GM12874 (cell line): ENCODE measurements around the gene REPIN1.

ENCODE experiments used
- TF ChIP-seq, protein P1 (sequence below): IDR thresholded peaks from 2 replicates; pipeline ENCODE4 v1.5.1; 2011; ENCODE audit warnings: low read depth, mild to moderate bottlenecking, control low read depth, low read length, moderate library complexity; ENCODE audit not compliant: insufficient read depth

REPIN1 gene

DNA sequence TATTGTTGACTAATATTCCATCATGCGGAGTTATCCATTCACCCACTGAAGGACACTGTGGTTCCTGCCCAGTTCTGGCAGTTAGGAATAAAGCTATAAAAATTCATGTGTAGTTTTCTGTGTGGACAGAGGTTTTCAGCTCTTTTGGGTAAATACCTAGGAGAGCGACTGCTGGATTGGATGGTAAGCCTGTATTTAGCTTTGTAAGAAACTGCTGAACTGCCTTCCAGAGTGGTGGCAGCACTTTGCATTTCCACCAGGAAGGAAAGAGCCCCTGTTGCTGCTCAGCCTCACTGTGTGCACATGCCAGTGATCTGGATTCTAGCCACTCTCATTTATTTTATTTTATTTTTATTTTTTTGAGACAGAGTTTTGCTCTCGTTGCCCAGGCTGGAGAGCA is 24.7 kb downstream of the REPIN1 start:
- TF ChIP-seq, protein P1, sequence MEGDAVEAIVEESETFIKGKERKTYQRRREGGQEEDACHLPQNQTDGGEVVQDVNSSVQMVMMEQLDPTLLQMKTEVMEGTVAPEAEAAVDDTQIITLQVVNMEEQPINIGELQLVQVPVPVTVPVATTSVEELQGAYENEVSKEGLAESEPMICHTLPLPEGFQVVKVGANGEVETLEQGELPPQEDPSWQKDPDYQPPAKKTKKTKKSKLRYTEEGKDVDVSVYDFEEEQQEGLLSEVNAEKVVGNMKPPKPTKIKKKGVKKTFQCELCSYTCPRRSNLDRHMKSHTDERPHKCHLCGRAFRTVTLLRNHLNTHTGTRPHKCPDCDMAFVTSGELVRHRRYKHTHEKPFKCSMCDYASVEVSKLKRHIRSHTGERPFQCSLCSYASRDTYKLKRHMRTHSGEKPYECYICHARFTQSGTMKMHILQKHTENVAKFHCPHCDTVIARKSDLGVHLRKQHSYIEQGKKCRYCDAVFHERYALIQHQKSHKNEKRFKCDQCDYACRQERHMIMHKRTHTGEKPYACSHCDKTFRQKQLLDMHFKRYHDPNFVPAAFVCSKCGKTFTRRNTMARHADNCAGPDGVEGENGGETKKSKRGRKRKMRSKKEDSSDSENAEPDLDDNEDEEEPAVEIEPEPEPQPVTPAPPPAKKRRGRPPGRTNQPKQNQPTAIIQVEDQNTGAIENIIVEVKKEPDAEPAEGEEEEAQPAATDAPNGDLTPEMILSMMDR, result no peak

DNA sequence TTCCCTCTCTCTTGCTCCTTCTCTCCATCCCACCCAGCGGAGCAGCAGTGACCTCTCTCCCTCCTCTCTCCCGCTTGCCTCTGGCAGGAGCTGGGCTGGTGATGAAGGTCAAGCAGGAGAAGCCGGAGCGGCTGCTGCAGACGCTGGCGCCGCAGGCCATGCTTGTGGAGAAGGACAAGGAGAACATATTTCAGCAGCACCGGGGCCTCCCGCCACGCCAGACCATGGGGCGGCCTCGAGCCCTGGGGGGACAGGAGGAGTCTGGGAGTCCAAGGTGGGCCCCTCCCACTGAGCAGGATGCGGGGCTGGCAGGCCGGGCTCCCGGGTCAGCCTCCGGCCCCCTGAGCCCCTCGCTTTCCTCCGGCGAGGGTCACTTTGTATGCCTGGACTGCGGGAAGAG is 27.8 kb downstream of the REPIN1 start:
- TF ChIP-seq, protein P1, result no peak

DNA sequence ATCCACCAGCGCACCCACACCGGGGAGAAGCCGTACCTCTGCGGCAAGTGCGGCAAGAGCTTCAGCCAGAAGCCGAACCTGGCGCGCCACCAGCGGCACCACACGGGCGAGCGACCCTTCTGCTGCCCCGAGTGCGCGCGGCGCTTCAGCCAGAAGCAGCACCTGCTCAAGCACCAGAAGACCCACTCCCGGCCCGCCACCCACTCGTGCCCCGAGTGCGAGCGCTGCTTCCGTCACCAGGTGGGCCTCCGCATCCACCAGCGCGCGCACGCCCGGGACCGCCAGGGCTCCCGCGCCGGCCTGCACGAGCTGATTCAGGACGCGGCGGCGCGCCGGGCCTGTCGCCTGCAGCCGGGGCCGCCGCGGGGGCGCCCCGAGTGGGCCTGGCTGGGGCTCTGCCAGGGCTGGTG is 28.2 kb downstream of the REPIN1 start:
- TF ChIP-seq, protein P1, result no peak

DNA sequence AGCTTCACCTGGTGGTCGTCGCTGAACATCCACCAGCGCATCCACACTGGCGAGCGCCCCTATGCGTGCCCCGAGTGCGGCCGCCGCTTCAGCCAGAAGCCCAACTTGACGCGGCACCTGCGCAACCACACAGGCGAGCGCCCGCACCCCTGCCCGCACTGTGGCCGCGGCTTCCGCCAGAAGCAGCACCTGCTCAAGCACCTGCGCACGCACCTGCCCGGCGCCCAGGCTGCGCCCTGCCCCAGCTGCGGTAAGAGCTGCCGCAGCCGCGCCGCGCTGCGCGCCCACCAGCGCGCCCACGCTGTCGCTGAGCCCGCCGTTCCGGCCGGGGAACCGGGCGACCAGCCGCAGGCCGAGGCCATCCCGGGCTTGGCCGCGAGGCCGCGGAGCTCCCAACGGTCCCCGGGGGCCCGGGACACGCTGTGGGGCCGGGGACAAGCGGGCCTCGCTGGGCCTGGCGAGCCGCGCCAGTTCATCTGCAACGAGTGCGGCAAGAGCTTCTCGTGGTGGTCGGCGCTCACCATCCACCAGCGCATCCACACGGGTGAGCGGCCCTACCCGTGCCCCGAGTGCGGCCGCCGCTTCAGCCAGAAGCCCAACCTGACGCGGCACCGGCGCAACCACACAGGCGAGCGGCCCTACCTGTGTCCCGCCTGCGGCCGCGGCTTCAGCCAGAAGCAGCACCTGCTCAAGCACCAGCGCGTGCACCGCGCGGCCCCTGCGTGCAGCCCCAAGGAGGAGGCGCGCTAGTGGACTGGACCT is 28.9 kb downstream of the REPIN1 start:
- TF ChIP-seq, protein P1, result no peak

DNA sequence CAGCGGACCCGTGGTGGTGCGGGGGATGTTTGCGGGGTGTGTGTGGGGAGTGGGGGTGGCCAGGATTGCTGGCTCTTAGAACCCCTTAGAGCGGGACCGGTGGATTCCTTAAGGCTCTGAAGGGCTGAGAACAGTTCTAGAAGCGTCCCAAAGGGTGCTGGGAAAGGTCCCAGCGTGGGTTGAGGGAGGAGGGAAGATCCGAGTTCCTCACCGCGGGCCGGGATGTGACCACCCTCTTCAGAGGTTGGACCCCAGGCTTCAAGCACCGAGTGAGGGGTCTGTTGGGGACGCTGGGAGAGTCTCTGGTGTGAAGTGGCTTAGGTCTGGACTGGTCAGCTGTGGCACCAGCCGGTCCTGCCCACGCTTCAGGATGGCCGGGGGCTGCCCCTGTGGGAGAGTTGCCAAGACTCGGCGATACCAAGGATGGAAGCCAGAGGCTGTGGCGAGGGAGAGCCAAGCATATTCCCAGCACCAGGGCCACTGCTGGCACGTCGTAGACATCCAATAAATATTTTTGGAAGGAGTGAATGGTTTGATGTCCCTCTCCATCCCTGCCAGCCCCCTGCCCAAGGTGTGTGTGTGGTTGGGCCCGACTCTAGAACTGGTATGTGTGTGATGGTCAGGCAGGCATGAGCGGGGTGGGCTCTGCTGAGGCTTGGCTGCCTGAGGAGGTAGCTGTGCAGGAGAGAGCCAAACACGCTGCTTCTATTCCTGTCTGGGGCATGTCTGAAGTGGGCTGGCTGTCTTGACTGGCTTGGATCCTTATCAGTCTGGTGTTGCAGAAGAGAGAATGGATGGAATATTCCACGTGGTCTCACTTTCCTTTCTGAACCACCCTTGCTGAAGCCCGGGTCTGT is 29.7 kb downstream of the REPIN1 start:
- TF ChIP-seq, protein P1, result no peak

DNA sequence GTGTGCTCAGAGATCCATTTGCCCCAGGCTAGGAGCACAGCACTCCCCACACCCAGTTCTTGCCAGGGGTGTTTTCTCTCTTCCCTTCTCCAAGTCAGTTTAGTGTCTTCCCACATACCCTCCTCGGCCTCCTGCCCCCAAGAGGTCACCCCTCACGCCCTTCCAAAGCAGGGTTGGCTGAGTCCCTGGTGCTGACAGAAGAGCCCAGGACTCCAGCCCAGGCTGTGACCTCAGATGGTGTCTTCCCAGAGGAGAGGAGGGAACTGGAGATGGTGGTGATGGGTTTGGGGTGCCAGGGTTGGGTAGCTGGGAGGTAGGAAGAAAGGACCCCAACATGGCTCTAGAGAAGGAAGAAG is 30.3 kb downstream of the REPIN1 start:
- TF ChIP-seq, protein P1, result no peak

DNA sequence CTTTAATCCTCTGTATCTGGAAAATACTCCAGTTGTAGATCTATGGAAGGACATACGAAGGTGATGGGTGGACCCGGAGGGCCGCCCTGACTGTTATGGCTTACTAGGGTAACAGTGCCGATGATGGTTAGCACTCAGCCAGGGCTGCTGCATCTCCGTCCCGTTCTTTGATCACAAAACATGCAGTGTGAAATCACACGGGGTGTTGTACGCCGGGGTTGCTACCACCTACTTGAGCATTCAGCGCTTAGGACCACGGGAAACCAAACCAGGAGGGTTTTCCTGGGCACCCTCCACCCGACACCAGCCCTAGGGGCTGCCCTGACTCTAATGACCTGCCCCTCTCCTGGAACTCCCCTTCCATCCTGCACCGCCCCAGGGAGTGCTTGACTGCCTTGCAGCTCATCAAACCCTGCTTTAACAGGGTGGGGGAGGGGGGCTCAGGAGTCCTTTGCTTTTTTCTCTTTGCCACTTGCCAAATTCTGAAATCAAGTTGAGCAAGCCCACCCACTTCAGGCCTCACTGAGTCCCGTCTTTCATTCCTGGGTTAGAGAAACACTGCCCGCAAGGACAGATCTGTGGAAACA is 30.9 kb downstream of the REPIN1 start:
- TF ChIP-seq, protein P1, result no peak
